Measurements from ENCODE around the gene THSD4.
"Not testable (repeated sequence)": the region's sequence is repeated elsewhere in the genome, so short reads cannot be mapped to it uniquely, and the experiment has no call there.

The THSD4 gene

DNA sequence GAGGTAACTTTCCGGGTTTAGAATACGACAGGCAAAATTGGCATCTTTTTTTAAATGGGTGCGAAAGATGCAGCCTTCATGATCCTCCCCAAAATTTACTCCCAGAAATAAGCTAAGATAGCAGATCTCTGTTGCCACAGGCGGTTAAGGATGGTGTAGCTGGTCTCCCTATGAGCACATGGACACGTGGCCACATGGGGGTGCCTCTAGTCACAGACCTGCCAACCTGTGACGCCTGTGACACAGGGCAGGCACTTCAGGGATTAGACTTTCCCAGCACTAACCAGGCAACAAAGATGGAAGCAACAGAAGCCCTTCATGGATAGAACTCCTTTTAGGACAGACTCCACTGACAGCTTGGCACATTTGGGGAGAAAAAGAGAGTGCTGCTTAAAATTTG is 320.3 kb downstream of the THSD4 start:
- H3K4me3 ChIP-seq (ENCODE audit: low read depth in 1 of 2, low read length in 2 of 2), result no peak overlapping the region
- H3K4me1 ChIP-seq (ENCODE audit: control insufficient read depth in 1 of 2, insufficient read depth in 2 of 2, low read length in 2 of 2), result peaks cover 0 to 3% of the 10 kb centered on the region in 2 donors
- H3K9ac ChIP-seq (ENCODE audit: low read depth in 1 of 2, low read length in 2 of 2), result no peak overlapping the region
- H3K27ac ChIP-seq (ENCODE audit: low read depth, low read length), result no peak overlapping the region
- no peaks in the 10 kb centered on the region for H3K27me3 ChIP-seq (ENCODE audit: control insufficient read depth in 1 of 2, insufficient read depth in 2 of 2, low read length in 2 of 2)
- H3K36me3 ChIP-seq (ENCODE audit: control insufficient read depth in 1 of 2, insufficient read depth in 2 of 2, low read length in 2 of 2), result no peaks in the 10 kb centered on the region
- no peaks in the 10 kb centered on the region for H3K9me3 ChIP-seq (ENCODE audit: control insufficient read depth in 1 of 2, low read length in 2 of 2)

DNA sequence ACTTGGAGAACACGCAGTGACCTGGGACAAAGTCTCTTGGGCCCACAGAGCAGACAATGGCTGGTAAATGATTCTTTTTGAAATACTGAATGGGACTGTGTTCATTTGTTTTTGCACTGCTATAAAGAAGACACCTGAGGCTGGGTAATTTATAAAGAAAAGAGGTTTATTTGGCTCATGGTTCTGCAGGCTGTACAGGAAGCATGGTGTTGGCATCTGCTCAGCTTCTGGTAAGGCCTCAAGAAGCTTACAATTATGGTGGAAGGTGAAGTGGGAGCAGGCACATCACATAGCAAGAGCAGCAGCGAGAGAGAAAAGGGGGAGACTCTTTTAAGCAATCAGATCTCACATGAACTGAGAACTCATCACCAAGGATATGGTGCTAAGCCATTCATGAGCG is 321.6 kb downstream of the THSD4 start:
- H3K9me3 ChIP-seq (ENCODE audit: control insufficient read depth in 1 of 2, low read length in 2 of 2), result no peaks in the 10 kb centered on the region
- H3K9ac ChIP-seq (ENCODE audit: low read depth in 1 of 2, low read length in 2 of 2), result no peak overlapping the region
- no peaks in the 10 kb centered on the region for H3K27me3 ChIP-seq (ENCODE audit: control insufficient read depth in 1 of 2, insufficient read depth in 2 of 2, low read length in 2 of 2)
- H3K4me3 ChIP-seq (ENCODE audit: low read depth in 1 of 2, low read length in 2 of 2), result no peak overlapping the region
- peaks cover 0 to 9% of the 10 kb centered on the region in 2 donors for H3K4me1 ChIP-seq (ENCODE audit: control insufficient read depth in 1 of 2, insufficient read depth in 2 of 2, low read length in 2 of 2)
- H3K36me3 ChIP-seq (ENCODE audit: control insufficient read depth in 1 of 2, insufficient read depth in 2 of 2, low read length in 2 of 2), result no peaks in the 10 kb centered on the region
- no peak overlapping the region for H3K27ac ChIP-seq (ENCODE audit: low read depth, low read length)

DNA sequence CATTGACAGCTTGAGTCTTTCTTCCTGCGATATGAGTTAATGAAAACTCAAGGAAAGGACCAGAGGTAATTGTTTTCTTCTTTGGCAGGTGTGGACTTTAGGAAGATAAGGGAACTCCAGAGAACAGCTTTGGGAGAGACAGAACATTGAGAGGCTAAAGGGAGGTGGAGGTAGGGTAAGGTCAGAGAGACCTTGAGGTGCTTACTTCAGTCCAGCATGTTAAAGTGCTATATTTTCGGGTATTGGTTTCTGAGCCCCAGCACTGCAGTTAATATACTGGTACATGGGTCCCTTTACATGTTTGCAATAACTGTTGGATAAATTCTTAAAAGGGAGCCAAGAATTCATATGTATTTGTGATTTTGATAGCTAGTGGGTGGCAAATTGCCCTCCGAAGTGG is 322.1 kb downstream of the THSD4 start:
- Histone ChIP-seq H3K4me1 (ENCODE audit: control insufficient read depth in 1 of 2, insufficient read depth in 2 of 2, low read length in 2 of 2) (peaks cover 0 to 9% of the 10 kb centered on the region in 2 donors), H3K27ac (ENCODE audit: low read depth, low read length) (no peak overlapping the region), H3K9ac (ENCODE audit: low read depth in 1 of 2, low read length in 2 of 2) (no peak overlapping the region), H3K9me3 (ENCODE audit: control insufficient read depth in 1 of 2, low read length in 2 of 2) (no peaks in the 10 kb centered on the region), H3K4me3 (ENCODE audit: low read depth in 1 of 2, low read length in 2 of 2) (no peak overlapping the region), H3K36me3 (ENCODE audit: control insufficient read depth in 1 of 2, insufficient read depth in 2 of 2, low read length in 2 of 2) (no peaks in the 10 kb centered on the region), H3K27me3 (ENCODE audit: control insufficient read depth in 1 of 2, insufficient read depth in 2 of 2, low read length in 2 of 2) (no peaks in the 10 kb centered on the region)

DNA sequence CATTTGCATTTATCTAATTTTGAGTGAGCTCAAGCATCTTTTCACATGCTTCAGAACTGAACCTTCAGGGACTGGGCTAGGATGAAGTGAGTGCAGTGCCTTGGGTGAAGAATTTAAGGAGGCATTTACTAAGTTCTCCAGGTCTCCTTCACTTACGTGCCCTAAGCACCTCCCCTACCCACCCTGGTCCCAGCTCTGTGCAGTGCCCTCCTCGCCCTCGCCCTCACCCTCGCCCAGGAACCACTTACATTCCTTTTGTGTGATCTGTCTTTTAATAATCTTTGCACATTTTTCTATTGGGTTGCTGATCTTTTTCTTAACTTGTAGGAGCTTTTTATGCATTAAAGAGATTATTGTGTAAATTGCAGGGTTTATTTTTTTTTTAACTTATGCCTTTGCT is 322.6 kb downstream of the THSD4 start:
- Histone ChIP-seq H3K27me3 (ENCODE audit: control insufficient read depth in 1 of 2, insufficient read depth in 2 of 2, low read length in 2 of 2) (no peaks in the 10 kb centered on the region), H3K4me1 (ENCODE audit: control insufficient read depth in 1 of 2, insufficient read depth in 2 of 2, low read length in 2 of 2) (peaks cover 0 to 9% of the 10 kb centered on the region in 2 donors), H3K36me3 (ENCODE audit: control insufficient read depth in 1 of 2, insufficient read depth in 2 of 2, low read length in 2 of 2) (no peaks in the 10 kb centered on the region), H3K27ac (ENCODE audit: low read depth, low read length) (no peak overlapping the region), H3K9ac (ENCODE audit: low read depth in 1 of 2, low read length in 2 of 2) (no peak overlapping the region), H3K9me3 (ENCODE audit: control insufficient read depth in 1 of 2, low read length in 2 of 2) (no peaks in the 10 kb centered on the region), H3K4me3 (ENCODE audit: low read depth in 1 of 2, low read length in 2 of 2) (no peak overlapping the region)

DNA sequence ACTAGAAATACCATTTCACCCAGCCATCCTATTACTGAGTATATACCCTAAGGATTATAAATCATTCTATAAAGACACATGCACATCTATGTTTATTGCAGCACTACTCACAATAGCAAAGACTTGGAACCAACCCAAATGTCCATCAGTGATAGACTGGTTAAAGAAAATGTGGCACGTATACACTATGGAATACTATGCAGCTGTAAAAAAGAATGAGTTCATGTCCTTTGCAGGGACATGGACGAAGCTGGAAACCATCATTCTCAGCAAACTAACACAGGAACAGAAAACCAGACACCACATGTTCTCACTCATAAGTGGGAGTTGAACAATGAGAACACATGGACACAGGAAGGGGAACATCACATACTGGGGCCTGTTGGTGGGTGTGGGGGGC is 324.2 kb downstream of the THSD4 start:
- not testable (repeated sequence) for H3K9ac ChIP-seq (ENCODE audit: low read depth in 1 of 2, low read length in 2 of 2); H3K4me1 ChIP-seq (ENCODE audit: control insufficient read depth in 1 of 2, insufficient read depth in 2 of 2, low read length in 2 of 2); H3K27me3 ChIP-seq (ENCODE audit: control insufficient read depth in 1 of 2, insufficient read depth in 2 of 2, low read length in 2 of 2); H3K36me3 ChIP-seq (ENCODE audit: control insufficient read depth in 1 of 2, insufficient read depth in 2 of 2, low read length in 2 of 2); H3K4me3 ChIP-seq (ENCODE audit: low read depth in 1 of 2, low read length in 2 of 2); H3K27ac ChIP-seq (ENCODE audit: low read depth, low read length); H3K9me3 ChIP-seq (ENCODE audit: control insufficient read depth in 1 of 2, low read length in 2 of 2)

DNA sequence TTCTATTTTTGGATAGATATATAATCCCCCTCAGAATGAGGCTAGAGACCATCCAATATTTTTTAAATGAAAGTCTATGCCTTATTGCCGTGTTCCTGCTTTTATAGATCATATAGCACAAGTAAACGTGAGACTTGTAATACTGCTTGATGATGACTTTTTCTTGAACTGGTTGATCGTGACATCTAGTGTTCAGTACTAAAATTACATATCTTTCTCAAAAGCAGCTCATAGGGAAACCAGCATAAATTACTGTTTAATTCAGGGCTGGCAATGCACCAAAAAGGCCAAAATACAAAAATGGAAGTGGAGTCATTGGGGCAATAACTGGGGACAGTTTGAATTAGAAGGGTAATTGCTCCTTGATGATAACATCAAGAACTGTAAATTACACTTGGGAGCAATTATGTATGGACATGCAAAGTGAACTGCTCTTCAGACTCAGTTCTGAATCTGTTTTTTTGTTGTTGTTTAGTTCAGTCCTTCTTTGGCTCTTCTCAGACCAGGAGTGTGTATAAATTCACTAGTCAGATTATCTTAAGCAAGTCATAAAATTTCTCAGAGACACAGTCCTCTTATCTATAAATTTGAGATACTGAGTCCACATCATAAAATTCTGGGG is 325.3 kb downstream of the THSD4 start:
- no peak overlapping the region for H3K4me3 ChIP-seq (ENCODE audit: low read depth in 1 of 2, low read length in 2 of 2)
- H3K27me3 ChIP-seq (ENCODE audit: control insufficient read depth in 1 of 2, insufficient read depth in 2 of 2, low read length in 2 of 2), result no peaks in the 10 kb centered on the region
- H3K36me3 ChIP-seq (ENCODE audit: control insufficient read depth in 1 of 2, insufficient read depth in 2 of 2, low read length in 2 of 2), result no peaks in the 10 kb centered on the region
- no peaks in the 10 kb centered on the region for H3K9me3 ChIP-seq (ENCODE audit: control insufficient read depth in 1 of 2, low read length in 2 of 2)
- H3K9ac ChIP-seq (ENCODE audit: low read depth in 1 of 2, low read length in 2 of 2), result no peak overlapping the region
- H3K4me1 ChIP-seq (ENCODE audit: control insufficient read depth in 1 of 2, insufficient read depth in 2 of 2, low read length in 2 of 2), result peaks cover 0 to 9% of the 10 kb centered on the region in 2 donors
- H3K27ac ChIP-seq (ENCODE audit: low read depth, low read length), result no peak overlapping the region

DNA sequence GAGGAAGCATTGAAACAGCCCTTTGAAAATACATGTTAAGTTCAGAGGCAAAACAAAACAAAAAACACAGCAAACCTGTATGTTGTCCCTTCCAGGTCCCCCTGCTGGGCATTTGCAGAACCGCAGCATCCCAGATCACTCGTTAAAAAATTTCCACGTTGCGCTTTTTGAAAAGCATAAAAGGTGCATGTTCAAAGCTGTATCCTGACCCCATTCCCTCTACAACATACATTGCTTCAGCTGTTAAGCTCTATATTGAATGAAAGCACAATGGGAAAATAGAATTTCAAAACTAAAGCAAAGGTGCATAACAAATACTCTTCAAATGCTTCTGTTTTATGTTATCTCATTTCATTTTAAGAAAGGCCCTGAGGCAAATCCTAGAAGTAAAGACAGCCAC is 328.3 kb downstream of the THSD4 start:
- Histone ChIP-seq H3K27ac (ENCODE audit: low read depth, low read length) (no peak overlapping the region), H3K27me3 (ENCODE audit: control insufficient read depth in 1 of 2, insufficient read depth in 2 of 2, low read length in 2 of 2) (no peaks in the 10 kb centered on the region), H3K4me3 (ENCODE audit: low read depth in 1 of 2, low read length in 2 of 2) (no peak overlapping the region), H3K36me3 (ENCODE audit: control insufficient read depth in 1 of 2, insufficient read depth in 2 of 2, low read length in 2 of 2) (no peaks in the 10 kb centered on the region), H3K9ac (ENCODE audit: low read depth in 1 of 2, low read length in 2 of 2) (no peak overlapping the region), H3K4me1 (ENCODE audit: control insufficient read depth in 1 of 2, insufficient read depth in 2 of 2, low read length in 2 of 2) (peaks cover 6 to 19% of the 10 kb centered on the region in 2 donors), H3K9me3 (ENCODE audit: control insufficient read depth in 1 of 2, low read length in 2 of 2) (no peaks in the 10 kb centered on the region)

DNA sequence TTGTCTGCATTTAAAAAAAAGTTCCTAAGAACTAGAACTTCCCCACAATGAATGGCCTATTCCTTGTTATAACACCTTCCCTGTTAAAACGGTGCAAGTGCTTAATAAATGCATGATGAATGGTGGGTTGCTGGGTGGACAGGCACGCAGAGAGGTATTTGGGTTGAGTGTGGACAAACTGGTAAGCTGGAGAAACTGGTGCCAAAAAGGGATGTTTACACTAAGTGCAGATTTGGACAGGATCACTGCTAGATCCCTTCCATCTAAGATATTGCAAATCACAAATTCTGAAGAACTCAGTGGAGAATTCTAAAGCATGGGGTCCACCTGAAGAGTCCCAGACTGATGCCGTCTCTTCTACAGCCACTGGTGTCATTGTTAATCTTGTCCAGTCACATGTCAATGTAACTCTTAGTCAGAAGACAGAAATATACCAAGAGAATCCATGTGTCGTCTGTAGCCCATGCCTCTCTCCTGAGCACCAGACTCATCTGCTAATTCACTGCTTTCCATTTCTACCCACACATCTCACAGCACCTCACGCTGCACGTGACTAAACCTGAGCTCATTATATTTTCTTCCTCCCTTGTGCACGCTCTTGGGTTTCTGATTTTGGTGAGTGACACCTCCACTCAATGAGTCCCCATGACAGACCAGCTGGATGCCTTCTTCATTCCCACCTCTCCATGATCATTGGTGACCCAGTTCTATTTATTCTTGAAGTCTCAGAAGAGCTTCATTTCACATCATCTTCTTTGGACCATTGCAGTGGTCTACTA is 328.9 kb downstream of the THSD4 start:
- no peaks in the 10 kb centered on the region for H3K36me3 ChIP-seq (ENCODE audit: control insufficient read depth in 1 of 2, insufficient read depth in 2 of 2, low read length in 2 of 2)
- no peak overlapping the region for H3K9ac ChIP-seq (ENCODE audit: low read depth in 1 of 2, low read length in 2 of 2)
- H3K27me3 ChIP-seq (ENCODE audit: control insufficient read depth in 1 of 2, insufficient read depth in 2 of 2, low read length in 2 of 2), result no peaks in the 10 kb centered on the region
- H3K27ac ChIP-seq (ENCODE audit: low read depth, low read length), result no peak overlapping the region
- no peak overlapping the region for H3K4me3 ChIP-seq (ENCODE audit: low read depth in 1 of 2, low read length in 2 of 2)
- H3K9me3 ChIP-seq (ENCODE audit: control insufficient read depth in 1 of 2, low read length in 2 of 2), result no peaks in the 10 kb centered on the region
- peaks cover 9 to 25% of the 10 kb centered on the region in 2 donors for H3K4me1 ChIP-seq (ENCODE audit: control insufficient read depth in 1 of 2, insufficient read depth in 2 of 2, low read length in 2 of 2)

GRCh38 chr15:71444866-71445590 is 329.8 kb downstream of the THSD4 start:
- Histone ChIP-seq H3K4me1 (ENCODE audit: control insufficient read depth in 1 of 2, insufficient read depth in 2 of 2, low read length in 2 of 2) (peaks cover 13 to 25% of the 10 kb centered on the region in 2 donors), H3K9ac (ENCODE audit: low read depth in 1 of 2, low read length in 2 of 2) (no peak overlapping the region), H3K36me3 (ENCODE audit: control insufficient read depth in 1 of 2, insufficient read depth in 2 of 2, low read length in 2 of 2) (no peaks in the 10 kb centered on the region), H3K9me3 (ENCODE audit: control insufficient read depth in 1 of 2, low read length in 2 of 2) (no peaks in the 10 kb centered on the region), H3K27ac (ENCODE audit: low read depth, low read length) (no peak overlapping the region), H3K27me3 (ENCODE audit: control insufficient read depth in 1 of 2, insufficient read depth in 2 of 2, low read length in 2 of 2) (no peaks in the 10 kb centered on the region), H3K4me3 (ENCODE audit: low read depth in 1 of 2, low read length in 2 of 2) (no peak overlapping the region)

All from duodenal mucosa (tissue), 2 donors.